Adrenal gland (tissue), 5 donors: ENCODE data around the gene GFRA1.

Experiments
- CTCF ChIP-seq, 6 experiments: fragments of 450-650 bp in 4 of 6; fragments of 200-600 bp in 2 of 6; sonication (generic) in 1 of 6; IDR thresholded peaks; 1 replicate in 5 of 6; 2 replicates in 1 of 6; pipeline versions ENCODE4 v1.5.1 to v1.8.0; 2016 to 2021; ENCODE audit warnings: antibody characterized with exemption in 6 of 6, mild to moderate bottlenecking in 2 of 6, moderate library complexity in 1 of 6
- POLR2A ChIP-seq, 2 donors: fragments of 450-650 bp; IDR thresholded peaks; one replicate each; pipeline ENCODE4 v1.6.1; 2017; ENCODE audit warnings: antibody characterized with exemption in 2 of 2, mild to moderate bottlenecking in 2 of 2, moderate library complexity in 1 of 2
- donor health status: DM: no; HTN: no; CAD: no.

GRCh38 chr10:116146372-116147140 lies 126.5 kb downstream of the GFRA1 start:
- no peak for TF ChIP-seq CTCF (IDR thresholded peaks at IDR 0.05)
- TF ChIP-seq POLR2A (IDR thresholded peaks at IDR 0.05), result no peak
